DND-41 (cell line): ENCODE data around the gene TNNC2.

ENCODE experiments used
- ATAC-seq: fragments of 200-7000 bp; cut with Tn5 transposase; 3 replicates; pipeline ENCODE4 v1.9.1; 2021; ENCODE audit warnings: low read depth; ENCODE audit not compliant: insufficient read depth
- DNase-seq: peaks from one replicate; pipeline ENCODE4 v3.0.0-alpha.2; 2020
- H2AFZ ChIP-seq: 2 replicates; pipeline ENCODE4 v1.6.0; 2012; ENCODE audit warnings: low read depth, low read length
- H3K27ac ChIP-seq: 2 replicates; pipeline ENCODE4 v1.5.1; 2012; ENCODE audit warnings: low read length, inconsistent platforms
- H3K27me3 ChIP-seq: fragments of 200-600 bp; sonication (generic); 2 replicates; pipeline ENCODE4 v1.6.0; 2012; ENCODE audit warnings: low read length, mild to moderate bottlenecking, inconsistent platforms; ENCODE audit not compliant: insufficient read depth, poor library complexity
- H3K36me3 ChIP-seq: 2 replicates; pipeline ENCODE4 v1.5.1; 2012; ENCODE audit warnings: low read length, inconsistent platforms; ENCODE audit not compliant: insufficient read depth
- H3K4me1 ChIP-seq: 2 replicates; pipeline ENCODE4 v1.5.1; 2012; ENCODE audit warnings: mild to moderate bottlenecking, low read length; ENCODE audit not compliant: insufficient read depth
- H3K4me2 ChIP-seq: 2 replicates; pipeline ENCODE4 v1.6.0; 2012; ENCODE audit warnings: mild to moderate bottlenecking, moderate library complexity, low read length, inconsistent platforms; ENCODE audit not compliant: insufficient read depth
- H3K4me3 ChIP-seq, 2 experiments: fragments of 200-600 bp in 1 of 2; shearing (Covaris generic) in 1 of 2; 2 replicates each; pipeline ENCODE4 v1.5.1; 2012 to 2016; ENCODE audit warnings: inconsistent platforms in 2 of 2, low read length in 2 of 2, mild to moderate bottlenecking in 2 of 2, low read depth in 1 of 2, moderate library complexity in 1 of 2
- H3K79me2 ChIP-seq: 2 replicates; pipeline ENCODE4 v1.6.0; 2012; ENCODE audit warnings: low read length, inconsistent platforms; ENCODE audit not compliant: insufficient read depth
- H3K9ac ChIP-seq: 2 replicates; pipeline ENCODE4 v1.6.0; 2012; ENCODE audit warnings: low read depth, mild to moderate bottlenecking, inconsistent platforms, low read length, moderate library complexity
- H3K9me3 ChIP-seq: 2 replicates; pipeline ENCODE4 v1.5.1; 2012; ENCODE audit warnings: low read length, moderate library complexity, mild to moderate bottlenecking, inconsistent platforms; ENCODE audit not compliant: insufficient read depth, severe bottlenecking
- H4K20me1 ChIP-seq: 2 replicates; pipeline ENCODE4 v1.6.0; 2012; ENCODE audit warnings: low read length; ENCODE audit not compliant: insufficient read depth
- EZH2 ChIP-seq: IDR thresholded peaks from 3 replicates; pipeline ENCODE4 v1.6.1; 2012; ENCODE audit warnings: borderline replicate concordance, low read depth, mild to moderate bottlenecking, moderate library complexity, low read length, inconsistent platforms; ENCODE audit not compliant: severe bottlenecking
- TF ChIP-seq, protein P1 (sequence below): IDR thresholded peaks from 2 replicates; pipeline ENCODE4 v1.5.1; 2012; ENCODE audit warnings: borderline replicate concordance, low read length, moderate library complexity, mild to moderate bottlenecking; ENCODE audit not compliant: poor library complexity, severe bottlenecking; ENCODE audit errors: extremely low read depth

Gene TNNC2

DNA sequence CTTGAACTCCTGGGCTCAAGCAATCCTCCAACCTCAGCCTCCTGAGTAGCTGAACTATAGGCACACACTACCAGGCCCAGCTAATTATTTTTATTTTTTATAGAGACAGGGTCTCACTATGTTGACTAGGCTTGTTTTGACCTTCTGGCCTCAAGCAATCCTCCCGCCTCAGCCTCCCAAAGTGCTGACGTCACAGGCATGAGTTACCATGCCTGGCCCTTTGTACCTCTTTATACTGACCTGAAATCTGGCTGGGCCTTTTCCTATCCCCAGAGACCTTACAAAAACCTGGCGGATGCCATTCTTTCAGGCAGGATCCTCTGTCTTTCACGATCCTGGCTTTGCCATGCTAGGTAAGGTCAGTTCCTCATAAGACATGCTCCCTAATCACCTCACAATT is 47.0 kb downstream of the TNNC2 start:
- Histone ChIP-seq H3K27ac (no peak overlapping the region), H3K4me2 (no peak overlapping the region), H4K20me1 (no peaks in the 10 kb centered on the region), H3K36me3 (no peaks in the 10 kb centered on the region), H3K79me2 (no peaks in the 10 kb centered on the region), H3K9ac (no peak overlapping the region), H3K27me3 (peaks cover 3% of the 10 kb centered on the region), H3K4me1 (no peaks in the 10 kb centered on the region), H3K9me3 (no peaks in the 10 kb centered on the region), H2AFZ (no peak overlapping the region), H3K4me3 (no peak overlapping the region)
- DNase-seq (no peak), ATAC-seq (no peak)
- TF ChIP-seq EZH2, result no peak
- TF ChIP-seq, protein P1, sequence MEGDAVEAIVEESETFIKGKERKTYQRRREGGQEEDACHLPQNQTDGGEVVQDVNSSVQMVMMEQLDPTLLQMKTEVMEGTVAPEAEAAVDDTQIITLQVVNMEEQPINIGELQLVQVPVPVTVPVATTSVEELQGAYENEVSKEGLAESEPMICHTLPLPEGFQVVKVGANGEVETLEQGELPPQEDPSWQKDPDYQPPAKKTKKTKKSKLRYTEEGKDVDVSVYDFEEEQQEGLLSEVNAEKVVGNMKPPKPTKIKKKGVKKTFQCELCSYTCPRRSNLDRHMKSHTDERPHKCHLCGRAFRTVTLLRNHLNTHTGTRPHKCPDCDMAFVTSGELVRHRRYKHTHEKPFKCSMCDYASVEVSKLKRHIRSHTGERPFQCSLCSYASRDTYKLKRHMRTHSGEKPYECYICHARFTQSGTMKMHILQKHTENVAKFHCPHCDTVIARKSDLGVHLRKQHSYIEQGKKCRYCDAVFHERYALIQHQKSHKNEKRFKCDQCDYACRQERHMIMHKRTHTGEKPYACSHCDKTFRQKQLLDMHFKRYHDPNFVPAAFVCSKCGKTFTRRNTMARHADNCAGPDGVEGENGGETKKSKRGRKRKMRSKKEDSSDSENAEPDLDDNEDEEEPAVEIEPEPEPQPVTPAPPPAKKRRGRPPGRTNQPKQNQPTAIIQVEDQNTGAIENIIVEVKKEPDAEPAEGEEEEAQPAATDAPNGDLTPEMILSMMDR, result no peak

DNA sequence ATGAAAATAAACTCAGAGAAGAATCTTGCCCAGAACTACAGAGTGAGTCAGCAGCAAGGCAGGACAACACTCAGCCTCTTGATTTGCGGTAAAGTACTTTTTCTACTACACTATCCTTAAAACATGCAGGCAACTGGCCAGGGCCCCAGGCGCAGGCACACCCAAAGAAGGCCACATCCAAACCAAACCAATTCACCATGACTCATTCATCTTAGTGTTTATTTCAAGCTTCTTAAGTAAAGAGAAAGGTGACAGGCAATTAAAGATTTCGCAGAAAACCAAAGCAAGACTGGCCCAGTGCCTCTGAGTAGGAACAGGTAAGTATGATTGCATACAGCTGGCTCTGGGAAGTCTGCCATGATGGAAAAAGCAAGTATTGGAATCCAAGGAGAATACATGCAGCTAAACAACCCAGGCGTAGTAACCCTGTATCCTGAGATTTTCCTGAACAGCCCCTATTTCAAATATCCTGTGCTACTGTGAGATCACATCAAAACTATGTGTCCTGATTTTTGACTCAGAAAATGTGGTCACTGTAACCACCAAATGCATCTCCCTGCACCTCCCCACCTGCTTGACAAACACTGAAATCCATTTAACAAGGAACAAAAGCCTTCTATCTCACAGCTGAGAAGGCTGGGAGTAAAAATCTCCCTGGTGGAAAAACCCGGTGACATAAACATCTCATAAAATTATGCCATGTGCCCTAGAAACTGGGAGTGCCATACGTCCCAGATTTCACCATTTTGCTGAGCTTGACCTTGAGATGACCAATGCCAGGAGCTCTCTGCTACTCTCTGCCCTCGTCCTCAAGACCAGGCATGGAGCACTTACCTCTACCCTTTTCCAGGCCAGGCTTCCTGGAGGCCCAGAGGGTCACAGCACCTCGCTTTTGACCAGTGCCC is 47.8 kb downstream of the TNNC2 start:
- H3K4me1 ChIP-seq, result no peaks in the 10 kb centered on the region
- no peak overlapping the region for H3K9ac ChIP-seq
- H3K4me2 ChIP-seq, result no peak overlapping the region
- H3K9me3 ChIP-seq, result no peaks in the 10 kb centered on the region
- H4K20me1 ChIP-seq, result no peaks in the 10 kb centered on the region
- no peaks in the 10 kb centered on the region for H3K79me2 ChIP-seq
- no peak overlapping the region for H3K4me3 ChIP-seq
- H3K27ac ChIP-seq, result no peak overlapping the region
- no peak for TF ChIP-seq EZH2
- TF ChIP-seq, protein P1, result no peak
- ATAC-seq (no peak), DNase-seq (no peak)
- no peaks in the 10 kb centered on the region for H3K36me3 ChIP-seq
- H2AFZ ChIP-seq, result no peak overlapping the region
- H3K27me3 ChIP-seq, result peaks cover 3% of the 10 kb centered on the region

DNA sequence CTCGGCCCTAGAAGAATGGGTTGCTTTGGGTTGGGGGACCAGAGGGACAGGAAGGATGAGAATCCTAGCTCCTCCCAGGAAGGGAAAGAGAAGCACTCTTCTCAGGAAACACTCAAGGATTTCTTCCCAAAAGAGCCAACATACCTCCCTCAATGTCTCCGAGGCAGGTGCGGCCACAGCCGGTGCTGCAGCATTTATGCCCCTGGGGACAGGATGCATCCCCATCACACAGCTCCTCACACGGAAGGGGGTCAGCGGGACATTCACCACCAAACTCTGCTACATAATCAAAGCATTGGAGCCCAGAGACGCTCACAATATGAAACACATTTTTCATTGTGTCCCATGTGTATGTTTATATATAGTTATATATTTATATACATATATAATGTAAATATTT is 50.2 kb downstream of the TNNC2 start:
- H3K4me2 ChIP-seq, result no peak overlapping the region
- H4K20me1 ChIP-seq, result no peaks in the 10 kb centered on the region
- H3K4me1 ChIP-seq, result no peaks in the 10 kb centered on the region
- H3K79me2 ChIP-seq, result no peaks in the 10 kb centered on the region
- no peaks in the 10 kb centered on the region for H3K36me3 ChIP-seq
- DNase-seq, result no peak
- no peak for TF ChIP-seq EZH2
- no peak overlapping the region for H3K27ac ChIP-seq
- no peaks in the 10 kb centered on the region for H3K27me3 ChIP-seq
- H3K9ac ChIP-seq, result no peak overlapping the region
- ATAC-seq, result no peak
- H3K4me3 ChIP-seq, result no peak overlapping the region
- no peaks in the 10 kb centered on the region for H3K9me3 ChIP-seq
- H2AFZ ChIP-seq, result no peak overlapping the region

GRCh38 chr20:45775411-45775810 is 51.7 kb downstream of the TNNC2 start:
- TF ChIP-seq EZH2, result no peak
- TF ChIP-seq, protein P1, result no peak
- no peak overlapping the region for H3K9ac ChIP-seq
- no peak overlapping the region for H3K4me2 ChIP-seq
- H4K20me1 ChIP-seq, result no peaks in the 10 kb centered on the region
- peaks cover 9% of the 10 kb centered on the region for H3K4me1 ChIP-seq
- no peak overlapping the region for H2AFZ ChIP-seq
- DNase-seq, result no peak
- no peak overlapping the region for H3K4me3 ChIP-seq
- H3K27me3 ChIP-seq, result no peaks in the 10 kb centered on the region
- no peaks in the 10 kb centered on the region for H3K9me3 ChIP-seq
- no peak overlapping the region for H3K27ac ChIP-seq
- H3K79me2 ChIP-seq, result no peaks in the 10 kb centered on the region
- no peaks in the 10 kb centered on the region for H3K36me3 ChIP-seq
- ATAC-seq, result no peak
